Endothelial cell of umbilical vein (primary cell): ENCODE results near the gene SLC45A1. TPM values are rescaled to one million over a fixed set of nuclear protein-coding genes. Genes with fewer than 3 reads are reported as not detected.

ENCODE experiments used
- BruUV-seq: library from RNA; stranded (reverse); fragments of 400-500 nt; replicated peaks from 2 replicates; lab custom pipeline; 2021; lab: Mats Ljungman, UMichigan
- CTCF ChIA-PET: fragments of 300-600, 350-600 bp; sonication (Branson Sonifier 250); formaldehyde crosslinking; loops from one replicate; lab custom pipeline; 2021; ENCODE audit warnings: antibody characterized with exemption, inconsistent platforms; lab: Charles Lee
- POLR2A ChIA-PET: fragments of 300-600, 350-600 bp; sonication (Branson Sonifier 250); formaldehyde crosslinking; loops from one replicate; lab custom pipeline; 2021; ENCODE audit warnings: antibody characterized with exemption, inconsistent platforms; lab: Charles Lee
- DNase-seq: peaks from one replicate; pipeline ENCODE4 v3.0.0-alpha.2; 2011; ENCODE audit warnings: low read depth, low spot score
- FAIRE-seq: peaks from 2 replicates; lab custom pipeline; 2011; peaks lifted over from hg19 to GRCh38; lab: Jason Lieb, UNC
- H2AFZ ChIP-seq: 2 replicates; pipeline ENCODE4 v1.6.0; 2012; ENCODE audit warnings: low read depth, low read length, control low read depth, inconsistent platforms
- H3K27ac ChIP-seq: 2 replicates; pipeline ENCODE4 v1.5.1; 2011; ENCODE audit warnings: low read depth, mild to moderate bottlenecking, control low read depth, low read length, moderate library complexity; ENCODE audit not compliant: insufficient read depth
- H3K27me3 ChIP-seq, 2 experiments: 2 replicates each; pipeline versions ENCODE4 v1.6.0 to v1.6.1; 2011; ENCODE audit warnings: low read length in 2 of 2, mixed read lengths in 1 of 2; ENCODE audit not compliant: control insufficient read depth in 2 of 2, insufficient read depth in 2 of 2
- H3K36me3 ChIP-seq, 2 experiments: 2 replicates in 1 of 2; 3 replicates in 1 of 2; pipeline ENCODE4 v1.5.1; 2011; ENCODE audit warnings: low read length in 2 of 2, mild to moderate bottlenecking in 1 of 2, moderate library complexity in 1 of 2; ENCODE audit not compliant: control insufficient read depth in 2 of 2, insufficient read depth in 2 of 2; ENCODE audit errors: extremely low read depth in 1 of 2
- H3K4me1 ChIP-seq: 3 replicates; pipeline ENCODE4 v1.5.1; 2011; ENCODE audit warnings: mild to moderate bottlenecking, low read length; ENCODE audit not compliant: control insufficient read depth, insufficient read depth; ENCODE audit errors: extremely low read depth
- H3K4me2 ChIP-seq: 2 replicates; pipeline ENCODE4 v1.6.1; 2011; ENCODE audit warnings: low read length, control low read depth, mixed read lengths; ENCODE audit not compliant: insufficient read depth
- H3K4me3 ChIP-seq, 3 experiments: fragments of 200-600 bp in 1 of 3; sonication (generic), shearing (Covaris generic) in 1 of 3; replicated peaks in 1 of 3; 2 replicates each; pipeline ENCODE4 v1.5.1; 2011 to 2016; ENCODE audit warnings: control low read depth in 3 of 3, low read length in 3 of 3, mild to moderate bottlenecking in 2 of 3, inconsistent platforms in 1 of 3, low read depth in 1 of 3, moderate library complexity in 1 of 3; ENCODE audit not compliant: insufficient read depth in 1 of 3
- H3K79me2 ChIP-seq: 2 replicates; pipeline ENCODE4 v1.6.0; 2012; ENCODE audit warnings: low read length, inconsistent platforms; ENCODE audit not compliant: control insufficient read depth, insufficient read depth
- H3K9ac ChIP-seq: replicated peaks from 2 replicates; pipeline ENCODE3; 2011; ENCODE audit warnings: low read length, control low read depth; ENCODE audit not compliant: insufficient read depth; ENCODE audit errors: extremely low read depth
- H3K9me1 ChIP-seq: replicated peaks from 3 replicates; pipeline ENCODE4 v1.6.0; 2011; ENCODE audit warnings: mild to moderate bottlenecking, low read length; ENCODE audit not compliant: control insufficient read depth, insufficient read depth; ENCODE audit errors: extremely low read depth
- H3K9me3 ChIP-seq: replicated peaks from 2 replicates; pipeline ENCODE4 v1.5.1; 2012; ENCODE audit warnings: low read length, inconsistent platforms; ENCODE audit not compliant: control insufficient read depth, insufficient read depth
- H4K20me1 ChIP-seq: replicated peaks from 2 replicates; pipeline ENCODE3; 2011; ENCODE audit warnings: mild to moderate bottlenecking, low read length; ENCODE audit not compliant: control insufficient read depth, insufficient read depth; ENCODE audit errors: extremely low read depth
- CTCF ChIP-seq, 2 donors: IDR thresholded peaks; 1 replicate in 1 of 2; 2 replicates in 1 of 2; pipeline ENCODE4 v1.5.1; 2011; ENCODE audit warnings: low read length in 2 of 2, mild to moderate bottlenecking in 2 of 2, moderate library complexity in 2 of 2, control low read depth in 1 of 2, inconsistent platforms in 1 of 2, low read depth in 1 of 2; ENCODE audit not compliant: insufficient read depth in 1 of 2; ENCODE audit errors: extremely low read depth in 1 of 2
- EZH2 ChIP-seq: IDR thresholded peaks from 2 replicates; pipeline ENCODE4 v1.6.1; 2012; ENCODE audit warnings: borderline replicate concordance, low read depth, mild to moderate bottlenecking, moderate library complexity, low read length, inconsistent platforms; ENCODE audit not compliant: severe bottlenecking
- FOS ChIP-seq: IDR thresholded peaks from 2 replicates; pipeline ENCODE4 v1.6.1; 2011; ENCODE audit warnings: mild to moderate bottlenecking, low read length, moderate library complexity, borderline replicate concordance; ENCODE audit not compliant: insufficient read depth
- GATA2 ChIP-seq: IDR thresholded peaks from 2 replicates; pipeline ENCODE4 v1.7.0; 2011; ENCODE audit warnings: low read depth, mild to moderate bottlenecking, moderate library complexity, mixed read lengths, low read length; ENCODE audit not compliant: insufficient read length, insufficient read depth
- JUN ChIP-seq: IDR thresholded peaks from 2 replicates; pipeline ENCODE4 v1.6.1; 2011; ENCODE audit warnings: borderline replicate concordance, low read depth; ENCODE audit not compliant: insufficient read length, insufficient read depth
- MAX ChIP-seq: IDR thresholded peaks from 2 replicates; pipeline ENCODE4 v1.6.1; 2011; ENCODE audit not compliant: insufficient read depth, insufficient read length
- MYC ChIP-seq: IDR thresholded peaks from one replicate; pipeline ENCODE4 v1.6.1; 2011; ENCODE audit warnings: mild to moderate bottlenecking, low read depth, low read length
- POLR2A ChIP-seq: IDR thresholded peaks from 2 replicates; pipeline ENCODE4 v1.6.1; 2012; ENCODE audit warnings: low read depth, mild to moderate bottlenecking, control low read depth, low read length
- POLR2AphosphoS5 ChIP-seq: IDR thresholded peaks from 2 replicates; pipeline ENCODE4 v1.6.1; 2012; ENCODE audit warnings: low read depth, mild to moderate bottlenecking, control low read depth, low read length, moderate library complexity; ENCODE audit not compliant: insufficient read depth
- dilution Hi-C: fragments of 300-500 bp; cut with MboI; formaldehyde crosslinking; loops from one replicate; pipeline ENCODE4 v1.15.0; 2019; ENCODE audit warnings: low sequenced_read_pairs; ENCODE audit not compliant: extremely low pct_ligation_motif_present
- intact Hi-C: fragments of 100-400 bp; cut with micrococcal nuclease; formaldehyde crosslinking; loops from one replicate; pipeline ENCODE4 v1.10.0; 2022
- polyA plus RNA-seq, 4 experiments: library from polyadenylated mRNA; depleted of rRNA in 3 of 4; stranded (reverse) in 3 of 4; unstranded in 1 of 4; fragments of >200 nt; gene quantifications; 2 replicates each; pipeline versions ENCODE4 v1.2.1 to v1.2.3, GENCODE V29; 2011 to 2012; ENCODE audit warnings: missing spikeins in 1 of 4
- total RNA-seq: library from RNA; stranded (reverse); gene quantifications from 2 replicates; pipeline ENCODE4 v1.2.3, GENCODE V29; 2021

Gene SLC45A1
- total and polyA plus RNA-seq, 2 donors (not counting 3 experiments of a cell fraction or from before 2014, with no cell fraction given): 1.3 to 1.4 TPM

- no peak overlapping the region for H3K4me3 ChIP-seq
- ChIA-PET CTCF (interaction anchor here (0.6 to 1.3 kb wide), 3 partner anchors 10 to 318 kb away, joined by 3 to 5 read pairs (median 3); no protein-coding TSS in a partner anchor), POLR2A (interaction anchor here (0.7 kb wide), 1 partner anchor 59 kb away, joined by 7 read pairs; no protein-coding TSS in a partner anchor)
- intact Hi-C loops: no loop called here
- no TSS peak for BruUV-seq
- no peaks in the 10 kb centered on the region for H3K9me3 ChIP-seq
- H3K9me1 ChIP-seq: no peaks in the 10 kb centered on the region
- no peaks in the 10 kb centered on the region for H4K20me1 ChIP-seq
- H3K9ac ChIP-seq: no peak overlapping the region
- DNase-seq: no peak
- TF ChIP-seq POLR2AphosphoS5: no peak
- TF ChIP-seq CTCF (IDR thresholded peaks at IDR 0.05; ENCODE audit: extremely low read depth in 1 of 2, insufficient read depth in 1 of 2, low read depth in 1 of 2, low read length in 2 of 2): no peak
- TF ChIP-seq FOS: no peak
- no peak for TF ChIP-seq POLR2A
- TF ChIP-seq GATA2: no peak
- TF ChIP-seq MAX: no peak
- no peak for TF ChIP-seq EZH2
- TF ChIP-seq JUN: no peak
- TF ChIP-seq MYC: no peak
- H2AFZ ChIP-seq: no peak overlapping the region
- no peaks in the 10 kb centered on the region for H3K4me1 ChIP-seq
- H3K79me2 ChIP-seq: no peaks in the 10 kb centered on the region
- no peaks in the 10 kb centered on the region for H3K27me3 ChIP-seq
- dilution Hi-C loops: no loop called here
- no peak overlapping the region for H3K27ac ChIP-seq
- no peak overlapping the region for H3K4me2 ChIP-seq
- FAIRE-seq: no peak
- H3K36me3 ChIP-seq: no peaks in the 10 kb centered on the region
These were observed 24.8 kb upstream of the SLC45A1 start for GRCh38 chr1:8293118-8293517.
